K562 (cell line): ENCODE data around the gene NACA. TPM values are rescaled to one million over a fixed set of nuclear protein-coding genes. Genes with fewer than 3 reads are reported as not detected.
A peak's percentile ranks its signal among the peaks of the same experiment; 100 is the strongest.

Experiments
- CBFA2T2 ChIP-seq: fragments of 450-650 bp; conservative IDR thresholded peaks from 2 replicates; pipeline ENCODE4 v1.6.1; 2017; ENCODE audit warnings: mild to moderate bottlenecking
- DACH1 ChIP-seq: fragments of 450-650 bp; IDR thresholded peaks from 2 replicates; pipeline ENCODE4 v1.6.1; 2018; ENCODE audit not compliant: partially characterized antibody
- GTF2B ChIP-seq: IDR thresholded peaks from 2 replicates; pipeline ENCODE4 v1.6.1; 2011; ENCODE audit not compliant: insufficient read length; ENCODE audit errors: extremely low read depth
- HNRNPH1 ChIP-seq: fragments of 200-400 bp; formaldehyde crosslinking; optimal IDR thresholded peaks from 2 replicates; pipeline ENCODE3; 2017; ENCODE audit warnings: low read depth, mild to moderate bottlenecking, low read length, moderate library complexity
- KDM2B ChIP-seq: fragments of 250-450 bp; sonication (Bioruptor Pico); IDR thresholded peaks from 2 replicates; pipeline ENCODE4 v1.8.0; 2021; ENCODE audit warnings: mild to moderate bottlenecking, moderate library complexity
- KLF13 ChIP-seq: fragments of 450-650 bp; IDR thresholded peaks from 2 replicates; pipeline ENCODE4 v1.6.1; 2016; ENCODE audit warnings: missing genetic modification characterization, low read depth, mild to moderate bottlenecking, missing compliant biosample characterization, moderate library complexity, borderline replicate concordance
- MTA2 ChIP-seq: fragments of 450-650 bp; IDR thresholded peaks from 2 replicates; pipeline ENCODE4 v1.6.1; 2016; ENCODE audit warnings: low read depth
- MYBL2 ChIP-seq, 2 experiments: fragments of 450-650 bp in 1 of 2; sonication (generic) in 1 of 2; formaldehyde crosslinking in 1 of 2; IDR thresholded peaks; 2 replicates each; pipeline versions ENCODE4 v1.6.1 to v1.8.1; 2017 to 2022; ENCODE audit warnings: borderline replicate concordance in 1 of 2, inconsistent platforms in 1 of 2, low read depth in 1 of 2, mild to moderate bottlenecking in 1 of 2, missing genetic modification reagents in 1 of 2, moderate library complexity in 1 of 2
- NR2C2 ChIP-seq, 2 experiments: fragments of 200-800 bp in 1 of 2; sonication (Bioruptor generic) in 1 of 2; sonication (generic) in 1 of 2; formaldehyde crosslinking in 1 of 2; IDR thresholded peaks; 2 replicates each; pipeline versions ENCODE4 v1.6.1 to v1.8.0; 2016 to 2022; ENCODE audit warnings: mild to moderate bottlenecking in 1 of 2, missing compliant biosample characterization in 1 of 2, missing genetic modification characterization in 1 of 2, missing genetic modification reagents in 1 of 2
- NR2F6 ChIP-seq: fragments of 450-650 bp; formaldehyde crosslinking; IDR thresholded peaks from 2 replicates; pipeline ENCODE4 v1.4.0; 2020; ENCODE audit warnings: mild to moderate bottlenecking
- SIN3A ChIP-seq, 2 experiments: fragments of 150-350 bp in 1 of 2; IDR thresholded peaks; 2 replicates each; pipeline ENCODE4 v1.6.1; 2011 to 2016; ENCODE audit warnings: borderline replicate concordance in 2 of 2, low read depth in 2 of 2, low read length in 2 of 2, mild to moderate bottlenecking in 2 of 2, moderate library complexity in 2 of 2; ENCODE audit not compliant: control insufficient read depth in 1 of 2
- SUPT5H ChIP-seq: fragments of 450-650 bp; IDR thresholded peaks from 2 replicates; pipeline ENCODE4 v1.6.1; 2016
- TAF9B ChIP-seq: fragments of 450-650 bp; IDR thresholded peaks from 2 replicates; pipeline ENCODE4 v1.6.1; 2018; ENCODE audit warnings: mild to moderate bottlenecking; ENCODE audit not compliant: partially characterized antibody
- TFAP4 ChIP-seq: sonication (generic); formaldehyde crosslinking; IDR thresholded peaks from 2 replicates; pipeline ENCODE4 v1.8.0; 2022; ENCODE audit warnings: missing genetic modification reagents, mild to moderate bottlenecking, moderate library complexity, borderline replicate concordance
- XRCC4 ChIP-seq: IDR thresholded peaks from one replicate; pipeline ENCODE4 v1.6.1; 2011; ENCODE audit not compliant: insufficient read depth, insufficient read length; ENCODE audit errors: extremely low read depth
- ZBTB5 ChIP-seq: fragments of 450-650 bp; IDR thresholded peaks from 2 replicates; pipeline ENCODE4 v1.6.1; 2017; ENCODE audit warnings: antibody characterized with exemption
- ZNF354B ChIP-seq: fragments of 250-450 bp; sonication (Bioruptor Pico); IDR thresholded peaks from 2 replicates; pipeline ENCODE4 v1.4.0; 2020
- ZNF592 ChIP-seq: fragments of 450-650 bp; IDR thresholded peaks from 2 replicates; pipeline ENCODE4 v1.6.1; 2017; ENCODE audit warnings: antibody characterized with exemption, mild to moderate bottlenecking
- polyA plus RNA-seq, 8 experiments: library from polyadenylated mRNA; depleted of rRNA in 4 of 8; stranded (reverse) in 5 of 8; unstranded in 3 of 8; fragments of >200 nt; fragmentation: Nextera tagmentation in 2 of 8; fragmentation: Illumina TruSeq in 1 of 8; extraction: Ambion mirVana in 2 of 8; extraction: Trizol in 1 of 8; gene quantifications; 2 replicates each; pipeline versions ENCODE4 v1.2.1 to v1.2.3, GENCODE V29; 2011 to 2014; ENCODE audit warnings: inconsistent platforms in 1 of 8, missing spikeins in 1 of 8
- total RNA-seq, 7 experiments: library from RNA; depleted of rRNA in 6 of 7; stranded (reverse); fragments of >200 nt in 6 of 7; fragmentation: Illumina TruSeq in 2 of 7; extraction: Trizol in 2 of 7; gene quantifications; 2 replicates each; pipeline versions ENCODE4 v1.2.1 to v1.2.3, GENCODE V29; 2011 to 2021; ENCODE audit warnings: low replicate concordance in 1 of 7

The NACA gene
- total and polyA plus RNA-seq, 9 of the 15 experiments (the other 6 are each of a cell fraction or from before 2014, with no cell fraction given), result 1,030 to 2,416 (median 1,645) TPM

GRCh38 chr12:56688129-56688845 lies 36.8 kb downstream of the NACA start, which contains the start of gene PTGES3 (continued):
- TF ChIP-seq ZNF592 (peak; percentile 86), SUPT5H (peak; percentile 96), DACH1 (no peak), ZBTB5 (no peak), NR2F6 (CRISPR knock-in tag) (no peak), XRCC4 (no peak), TFAP4 (CRISPR knock-in tag) (peak; percentile 71), HNRNPH1 (no peak), SIN3A (IDR thresholded peaks at IDR 0.05; ENCODE audit: borderline replicate concordance in 2 of 2, control insufficient read depth in 1 of 2, low read depth in 2 of 2, low read length in 2 of 2) (peak in 1 of 2 experiments; percentile 76; a peak in 2 of 4 replicates), TAF9B (peak; percentile 88), NR2C2 (CRISPR knock-in tag; IDR thresholded peaks at IDR 0.05) (no peak), NR2C2 (tag; IDR thresholded peaks at IDR 0.05) (peak; percentile 67), GTF2B (peak; percentile 87), KLF13 (no peak), CBFA2T2 (no peak), MYBL2 (IDR thresholded peaks at IDR 0.05; ENCODE audit: low read depth) (peak; percentile 98), MYBL2 (CRISPR knock-in tag; IDR thresholded peaks at IDR 0.05; ENCODE audit: borderline replicate concordance) (no peak), MTA2 (no peak), ZNF354B (CRISPR knock-in tag) (no peak), KDM2B (CRISPR knock-in tag) (no peak)
